NT2/D1 (cell line): ENCODE data around the gene NHERF2.

Experiments
- SUZ12 ChIP-seq: IDR thresholded peaks from 2 replicates; pipeline ENCODE4 v1.6.1; 2011; ENCODE audit not compliant: insufficient read length, insufficient read depth; ENCODE audit errors: extremely low read depth
- YY1 ChIP-seq: IDR thresholded peaks from 2 replicates; pipeline ENCODE4 v1.6.1; 2011; ENCODE audit not compliant: insufficient read length, insufficient read depth
- ZNF274 ChIP-seq: IDR thresholded peaks from 2 replicates; pipeline ENCODE4 v1.6.1; 2011; ENCODE audit warnings: mild to moderate bottlenecking, low read depth, low read length

DNA sequence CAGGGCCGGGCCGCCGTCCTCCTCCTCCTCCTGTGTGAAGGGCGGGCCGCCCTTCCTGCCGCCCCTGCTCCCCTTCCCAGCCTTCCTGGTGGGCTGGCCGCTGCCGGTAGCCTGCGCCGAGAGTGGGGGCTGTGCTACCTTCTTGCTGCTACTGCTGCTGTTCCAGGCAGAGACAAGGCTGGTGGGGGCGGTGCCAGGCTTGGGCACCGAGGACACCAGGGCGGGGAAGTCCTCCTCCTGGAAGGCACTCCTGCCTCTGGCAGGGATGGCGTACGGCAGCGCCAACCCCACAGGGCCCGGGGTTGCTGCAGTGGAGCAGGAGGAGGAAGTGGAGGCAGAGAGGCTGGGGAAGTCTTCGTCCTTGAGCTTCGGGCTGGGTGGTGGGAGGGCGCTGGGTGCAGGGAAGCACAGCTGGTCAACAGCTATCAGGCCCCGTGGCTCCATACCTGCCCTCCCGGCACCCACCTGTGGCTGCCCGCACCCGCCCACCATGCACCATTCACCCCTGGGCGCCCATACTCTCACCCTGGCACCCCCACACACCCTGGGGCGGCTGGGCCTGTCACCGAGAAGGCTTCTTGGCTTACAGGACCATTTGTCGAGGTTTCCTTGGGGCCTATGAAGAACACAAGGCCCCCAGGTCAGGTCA is 26.7 kb upstream of the NHERF2 start:
- TF ChIP-seq YY1 (no peak), SUZ12 (no peak), ZNF274 (no peak)
